Uterus (tissue), 2 donors: ENCODE results near the gene NLRX1.

Source experiments
- CTCF ChIP-seq, 4 experiments: fragments of 200-600 bp in 2 of 4; fragments of 450-650 bp in 2 of 4; sonication (generic) in 2 of 4; IDR thresholded peaks; one replicate each; pipeline ENCODE4 v1.5.1; 2016 to 2019; ENCODE audit warnings: antibody characterized with exemption in 4 of 4, mild to moderate bottlenecking in 2 of 4, moderate library complexity in 1 of 4
- POLR2A ChIP-seq, 2 donors: fragments of 450-650 bp; IDR thresholded peaks; one replicate each; pipeline ENCODE4 v1.6.1; 2016; ENCODE audit warnings: antibody characterized with exemption in 2 of 2, mild to moderate bottlenecking in 1 of 2, moderate library complexity in 1 of 2

- no peak for TF ChIP-seq CTCF (IDR thresholded peaks at IDR 0.05)
- no peak for TF ChIP-seq POLR2A (IDR thresholded peaks at IDR 0.05)
These were observed 23.0 kb upstream of the NLRX1 start for GRCh38 chr11:119145551-119145950.
